GM19397 (cell line): Measurements from ENCODE around the gene TMED6.

Experiments used
- ATAC-seq: cut with Tn5 transposase; IDR thresholded peaks from one replicate; pipeline ENCODE4 v1.9.1; 2021; ENCODE audit warnings: mild to moderate bottlenecking, moderate library complexity; ENCODE audit not compliant: unreplicated experiment

TMED6 gene

GRCh38 chr16:69351309-69352027, at the start of gene TMED6:
TMED6 (minus strand) TSS chr16:69351786; CDS start chr16:69351753, 33 bp downstream.
- ATAC-seq: no peak

DNA sequence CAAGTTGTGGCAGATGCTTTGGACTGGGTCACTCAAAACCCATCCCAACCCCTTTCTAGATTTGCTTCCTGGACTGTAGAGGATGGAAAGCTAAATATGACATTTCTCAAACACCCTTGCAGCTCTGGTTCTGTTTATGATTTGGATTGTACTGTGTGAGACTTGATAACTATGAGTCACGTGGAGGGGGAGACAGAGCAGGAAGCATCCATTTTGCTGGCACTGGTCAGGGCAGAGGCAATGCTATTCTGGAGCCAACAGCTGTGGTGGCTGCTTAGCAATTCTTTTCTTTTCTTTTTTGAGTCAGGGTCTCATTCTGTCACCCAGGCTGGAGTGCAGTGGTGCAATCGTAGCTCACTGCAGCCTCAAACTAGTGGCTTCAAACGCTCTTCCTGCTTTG, 47.8 kb upstream of the TMED6 start:
- ATAC-seq: no peak

- no peak for ATAC-seq
Observed at GRCh38 chr16:69397821-69398521, 46.4 kb upstream of the TMED6 start.

- ATAC-seq: no peak
Observed at GRCh38 chr16:69396187-69397061, 44.8 kb upstream of the TMED6 start.

DNA sequence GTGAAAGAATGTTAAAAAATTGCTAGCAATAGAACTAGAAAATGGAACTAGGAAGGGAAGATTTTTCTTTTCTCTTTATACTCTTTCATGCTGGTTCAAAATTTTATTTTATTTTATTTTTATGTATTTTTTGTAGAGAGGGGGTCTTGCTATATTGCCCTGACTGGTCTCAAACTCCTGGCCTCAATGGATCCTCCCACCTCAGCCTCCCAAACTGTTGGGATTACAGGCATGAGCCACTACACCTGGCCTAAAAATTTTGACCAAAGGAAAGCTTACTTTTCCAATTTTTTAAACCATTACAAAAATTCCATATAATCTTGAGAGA, 44.2 kb upstream of the TMED6 start:
- ATAC-seq: no peak

DNA sequence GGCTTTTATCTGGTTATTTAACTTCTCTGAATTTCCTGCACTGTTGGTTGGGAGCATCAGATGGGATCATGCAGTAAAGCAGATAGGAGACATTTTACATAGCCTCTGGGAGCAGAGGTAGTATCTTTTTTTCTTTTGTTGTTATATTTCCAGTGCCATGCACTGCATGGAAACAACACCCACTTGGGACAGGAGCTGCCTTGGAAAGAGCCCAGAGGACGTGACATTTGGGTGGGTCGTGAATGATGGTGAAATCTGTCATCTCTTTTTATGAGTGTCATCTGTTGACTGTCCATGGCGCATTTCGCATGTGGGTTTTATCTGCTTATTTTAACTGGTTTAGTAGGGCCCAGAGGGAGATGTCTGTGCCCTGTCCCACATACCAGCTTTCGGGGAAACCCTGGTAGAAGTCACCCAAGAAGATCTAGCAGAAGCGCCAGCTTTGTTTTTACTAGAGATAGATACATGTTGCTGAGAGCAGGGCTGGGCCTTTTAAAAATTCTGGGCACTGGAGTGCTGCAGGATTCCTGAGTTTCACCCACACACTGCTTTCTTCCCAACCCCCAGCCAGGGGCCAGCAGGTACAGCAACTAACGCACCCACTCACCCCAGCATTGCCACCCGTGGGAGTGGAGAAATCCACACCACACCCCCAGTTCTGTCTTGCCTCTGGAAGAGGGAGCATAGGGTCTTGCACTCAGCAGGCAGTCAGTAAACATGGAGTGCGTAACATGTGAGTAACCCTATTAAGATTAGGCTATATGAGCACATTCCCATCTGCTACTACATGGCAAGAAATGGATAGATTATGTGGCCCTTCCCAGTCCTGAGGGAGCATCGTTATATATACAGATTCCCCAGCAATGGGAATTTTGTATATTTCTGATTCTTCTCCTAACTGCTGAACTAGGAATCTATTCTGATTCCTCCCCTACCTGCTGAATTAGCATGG, 42.6 kb upstream of the TMED6 start:
- ATAC-seq: no peak

- no peak for ATAC-seq
Observed at GRCh38 chr16:69386596-69386995, 35.0 kb upstream of the TMED6 start.

GRCh38 chr16:69384974-69385373, 33.4 kb upstream of the TMED6 start:
- ATAC-seq: no peak

DNA sequence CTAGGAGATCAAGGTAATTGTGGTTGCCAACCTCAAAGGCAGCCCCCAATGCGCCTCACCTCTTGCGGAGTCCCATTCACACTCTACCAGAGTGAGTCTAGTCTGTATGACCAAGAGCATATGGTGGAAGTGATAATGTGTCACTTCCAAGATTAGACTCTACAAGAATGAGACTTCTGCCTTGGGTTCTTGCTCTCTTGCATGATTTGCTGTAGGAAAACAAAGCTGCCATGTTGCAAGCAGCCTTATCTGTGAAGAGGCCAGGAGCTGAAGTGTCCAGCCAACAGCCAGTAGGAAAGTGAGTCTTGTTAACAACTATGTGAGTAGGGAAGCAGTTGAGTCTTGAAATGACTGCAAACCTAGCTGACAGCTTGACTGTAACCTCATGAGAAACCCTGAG, 30.8 kb upstream of the TMED6 start:
- no peak for ATAC-seq

- no peak for ATAC-seq
Observed at GRCh38 chr16:69381231-69381630, 29.6 kb upstream of the TMED6 start.

DNA sequence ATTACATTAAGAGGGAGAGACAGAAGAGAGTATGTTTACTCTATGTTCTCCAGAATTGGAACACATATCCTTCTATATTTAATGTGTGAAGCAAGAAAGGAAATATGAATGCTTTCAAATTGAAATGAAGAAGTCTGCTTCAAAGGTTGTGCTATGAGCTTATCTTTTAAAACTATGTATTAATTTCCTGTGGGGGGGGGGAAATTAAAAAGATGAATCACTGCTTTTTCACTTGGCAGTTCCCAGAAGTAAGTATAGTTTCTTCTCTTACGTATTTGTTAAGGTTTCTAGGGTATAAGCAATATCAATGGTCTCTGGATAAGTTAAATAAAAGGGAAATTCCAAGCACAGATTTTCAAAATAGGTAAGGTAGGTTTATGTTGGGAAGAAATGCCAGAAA, 27.2 kb upstream of the TMED6 start:
- ATAC-seq: no peak

- ATAC-seq: no peak
Observed at GRCh38 chr16:69378036-69378435, 26.4 kb upstream of the TMED6 start.

GRCh38 chr16:69376393-69377059, 24.9 kb upstream of the TMED6 start:
- no peak for ATAC-seq

GRCh38 chr16:69373019-69373418, 21.4 kb upstream of the TMED6 start:
- no peak for ATAC-seq

DNA sequence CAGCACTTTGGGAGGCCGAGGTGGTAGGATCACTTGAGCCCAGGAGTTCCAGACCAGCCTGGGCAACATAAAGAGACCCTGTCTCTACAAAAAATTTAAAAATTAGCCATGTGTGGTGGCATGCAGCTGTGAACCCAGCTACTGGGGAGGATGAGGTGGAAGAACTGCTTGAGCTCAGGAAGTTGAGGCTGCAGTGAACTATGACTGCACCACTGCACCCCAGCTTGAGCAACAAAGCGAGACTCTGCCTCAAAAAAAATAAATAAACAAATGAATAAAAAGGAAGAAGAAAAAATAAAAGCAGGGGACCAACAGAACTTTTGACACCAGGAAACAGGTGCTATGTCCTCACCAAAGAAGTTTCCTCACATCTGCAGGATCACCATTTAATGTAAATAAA, 20.0 kb upstream of the TMED6 start:
- ATAC-seq: no peak

GRCh38 chr16:69368866-69369265, 17.3 kb upstream of the TMED6 start:
- no peak for ATAC-seq

DNA sequence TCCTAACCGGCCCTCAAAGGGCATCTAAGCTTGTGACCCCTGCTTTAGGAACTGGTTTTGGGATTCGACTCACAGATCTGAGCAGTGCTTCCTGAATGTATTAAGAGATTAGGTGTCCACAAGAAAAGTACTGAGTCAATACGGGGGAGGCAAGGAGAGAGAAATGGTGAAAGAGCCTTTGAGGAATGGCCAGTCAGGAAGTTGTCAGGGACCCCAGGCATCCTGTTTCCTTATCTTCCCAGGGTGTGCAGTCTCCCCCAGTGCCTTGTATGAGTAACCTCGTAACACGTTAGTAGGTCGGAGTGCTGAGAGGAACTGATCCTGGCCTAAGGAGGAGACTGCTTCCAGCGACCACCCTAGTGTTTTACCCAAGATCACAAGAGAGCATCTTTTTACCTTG, 16.4 kb upstream of the TMED6 start:
- ATAC-seq: no peak

DNA sequence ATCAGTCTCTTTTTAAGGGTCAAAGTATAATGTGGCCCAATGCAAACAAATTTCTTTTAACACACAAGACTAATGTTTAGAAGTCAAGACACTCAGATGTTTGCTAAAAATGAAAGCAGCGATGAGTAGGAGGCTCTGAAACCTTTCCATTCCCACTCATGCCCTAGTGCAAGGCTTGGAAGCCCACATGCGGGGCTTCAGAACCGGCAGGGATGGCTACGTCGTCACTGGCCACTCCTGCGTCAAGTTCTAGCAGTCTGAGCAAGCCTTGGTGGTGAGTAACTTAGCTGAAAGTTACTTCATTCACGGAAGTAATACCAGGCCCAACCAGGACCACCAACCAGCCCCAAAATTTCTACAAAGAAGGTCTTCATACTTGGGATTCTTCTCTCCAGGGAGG, 14.8 kb upstream of the TMED6 start:
- ATAC-seq: no peak

DNA sequence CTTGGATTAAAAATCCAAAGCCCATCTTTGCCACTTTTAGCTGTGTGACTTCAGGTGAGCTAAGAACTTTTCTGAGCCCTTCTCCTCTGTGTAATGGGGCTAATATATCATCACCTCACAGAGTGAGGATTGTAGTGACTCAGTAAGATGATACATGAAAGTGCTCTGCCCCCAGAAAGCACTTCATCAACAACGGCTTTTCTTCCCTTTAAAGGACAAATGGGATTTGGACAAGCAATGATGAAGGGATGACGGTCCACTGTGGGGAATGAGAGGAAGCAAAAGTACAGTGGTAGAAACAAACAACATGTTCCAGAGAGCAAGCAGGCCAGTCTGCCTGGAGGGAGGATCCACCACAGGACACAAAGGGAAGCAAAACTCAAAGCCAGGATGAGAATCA, 14.3 kb upstream of the TMED6 start:
- no peak for ATAC-seq

- no peak for ATAC-seq
Observed at GRCh38 chr16:69364088-69364487, 12.5 kb upstream of the TMED6 start.
